Measurements from ENCODE around the gene SPTSSB. TPM values are rescaled to one million over a fixed set of nuclear protein-coding genes. Genes with fewer than 3 reads are reported as not detected.
A peak's percentile ranks its signal among the peaks of the same experiment; 100 is the strongest.

SPTSSB gene
- total and polyA plus RNA-seq, 11 donors = 0.09 to 0.58 (median 0.36) TPM; not detected in 5

- Histone ChIP-seq H3K36me3 (no peaks in the 10 kb centered on the region), H3K27ac (no peak overlapping the region), H3K27me3 (no peaks in the 10 kb centered on the region), H3K4me3 (no peak overlapping the region), H3K4me1 (peaks cover 0 to 15% (median 0%) of the 10 kb centered on the region in 12 donors), H3K9me3 (peaks cover 0 to 17% (median 4%) of the 10 kb centered on the region in 12 donors)
- intact Hi-C loops (cut with DNase I) = no loop called here
- 71 to 92% (median 78%) methylated on average over 3 of the region's 3 CpGs for WGBS, 4 donors
- DNase-seq (no peak), ATAC-seq (peak in 3 of 4 donors; percentile 32 to 61 (median 47))
- no peak for TF ChIP-seq POLR2A (IDR thresholded peaks at IDR 0.05)
- TF ChIP-seq CTCF (IDR thresholded peaks at IDR 0.05) = no peak
These were observed 55.2 kb downstream of the SPTSSB start for GRCh38 chr3:161316006-161316689.

- Histone ChIP-seq H3K4me1 (peaks cover 0 to 15% (median 0%) of the 10 kb centered on the region in 12 donors), H3K27me3 (no peaks in the 10 kb centered on the region), H3K36me3 (no peaks in the 10 kb centered on the region), H3K27ac (no peak overlapping the region), H3K9me3 (peaks cover 0 to 4% (median 0%) of the 10 kb centered on the region in 12 donors), H3K4me3 (no peak overlapping the region)
- ATAC-seq (no peak), DNase-seq (no peak)
- WGBS, 4 donors = 71 to 91% (median 84%) methylated on average over 3 of the region's 3 CpGs
- intact Hi-C loops (cut with DNase I) = no loop called here
- no peak for TF ChIP-seq POLR2A (IDR thresholded peaks at IDR 0.05)
- no peak for TF ChIP-seq CTCF (IDR thresholded peaks at IDR 0.05)
These were observed 56.4 kb downstream of the SPTSSB start for GRCh38 chr3:161314836-161315395.

GRCh38 chr3:161310649-161311423 lies 60.5 kb downstream of the SPTSSB start:
- Histone ChIP-seq H3K27ac (no peak overlapping the region), H3K27me3 (no peaks in the 10 kb centered on the region), H3K9me3 (peaks cover 0 to 20% (median 4%) of the 10 kb centered on the region in 12 donors), H3K4me3 (no peak overlapping the region), H3K4me1 (peaks cover 0 to 7% (median 0%) of the 10 kb centered on the region in 12 donors), H3K36me3 (no peaks in the 10 kb centered on the region)
- ATAC-seq = no peak
- intact Hi-C loops (cut with DNase I) = no loop called here
- 65 to 74% (median 70%) methylated on average over 5 of the region's 5 CpGs for WGBS, 4 donors
- no peak for DNase-seq
- TF ChIP-seq POLR2A (IDR thresholded peaks at IDR 0.05) (no peak), CTCF (IDR thresholded peaks at IDR 0.05) (no peak)
